ENCODE results near the gene DNAJC30. TPM values are rescaled to one million over a fixed set of nuclear protein-coding genes. Genes with fewer than 3 reads are reported as not detected.

Gene DNAJC30
- total RNA-seq, 2 donors from 2014 or later, result 8.0 to 9.2 TPM

DNA sequence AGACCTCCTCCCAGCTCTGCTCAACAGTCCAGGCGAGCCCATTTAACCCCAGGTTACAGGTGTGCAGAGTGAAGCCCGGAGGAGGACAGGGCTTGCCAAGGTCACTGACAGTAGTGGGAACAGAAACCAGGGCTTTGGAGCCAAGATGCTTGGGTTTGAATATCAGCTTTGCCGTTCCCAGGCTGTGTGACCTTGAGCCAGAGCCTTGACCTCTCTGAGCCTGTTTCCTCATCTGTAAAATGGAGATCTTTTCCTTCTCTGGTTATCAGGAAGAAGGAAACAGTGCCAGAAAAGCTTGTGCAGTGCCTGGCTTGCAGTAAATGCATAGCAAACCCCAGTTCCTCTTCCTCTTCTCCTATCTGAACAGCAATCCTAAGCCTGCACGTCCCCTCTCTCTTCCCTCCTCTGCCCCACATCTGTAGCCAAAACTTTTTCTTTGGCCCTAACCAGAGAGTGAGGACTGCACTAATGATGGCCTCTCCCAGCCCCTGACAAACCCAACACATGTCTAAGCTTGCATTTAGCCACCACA, 37.5 kb downstream of the DNAJC30 start:
- DNase-seq (ENCODE audit: low spot score) (no peak), ATAC-seq (no peak)
- no peak overlapping the region for H3K4me3 Mint-ChIP-seq
- no peaks in the 10 kb centered on the region for H3K9me3 Mint-ChIP-seq
- H3K4me1 Mint-ChIP-seq (ENCODE audit: low read depth in 2 of 2), result peaks cover 15% of the 10 kb centered on the region in 2 donors
- no peak overlapping the region for H3K27ac Mint-ChIP-seq
- peaks cover 35 to 47% of the 10 kb centered on the region in 2 donors for H3K27me3 Mint-ChIP-seq
- H3K36me3 Mint-ChIP-seq, result no peaks in the 10 kb centered on the region

GRCh38 chr7:73644688-73645286, 38.5 kb downstream of the DNAJC30 start:
- Mint-ChIP-seq H3K4me1 (ENCODE audit: low read depth in 2 of 2) (peaks cover 15% of the 10 kb centered on the region in 2 donors), H3K36me3 (no peaks in the 10 kb centered on the region), H3K9me3 (no peaks in the 10 kb centered on the region), H3K4me3 (no peak overlapping the region), H3K27me3 (peaks cover 32 to 42% of the 10 kb centered on the region in 2 donors), H3K27ac (no peak overlapping the region)
- DNase-seq (ENCODE audit: low spot score) (no peak), ATAC-seq (no peak)

DNA sequence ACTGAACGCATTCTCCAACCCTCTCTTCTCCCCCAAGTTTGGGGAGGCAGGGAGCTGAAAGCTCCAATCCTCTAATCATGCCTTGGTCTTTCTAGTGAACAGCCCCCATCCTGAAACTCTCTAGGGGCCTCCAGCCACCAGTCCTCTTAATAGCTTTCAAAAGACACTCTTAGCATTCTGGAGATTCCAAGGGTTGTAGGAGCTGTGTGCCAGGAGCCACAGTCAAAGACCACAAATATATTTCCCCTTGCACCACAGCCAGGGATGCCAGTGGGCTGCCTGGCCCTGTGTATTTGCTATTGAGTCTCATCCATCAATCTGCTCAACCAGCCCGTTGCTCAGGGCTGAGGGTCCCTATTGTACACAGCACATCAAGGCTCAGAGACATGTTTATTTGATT, 40.4 kb downstream of the DNAJC30 start:
- H3K36me3 Mint-ChIP-seq, result no peaks in the 10 kb centered on the region
- DNase-seq (ENCODE audit: low spot score) (no peak), ATAC-seq (no peak)
- H3K4me1 Mint-ChIP-seq (ENCODE audit: low read depth in 2 of 2), result no peaks in the 10 kb centered on the region
- peaks cover 18 to 22% of the 10 kb centered on the region in 2 donors for H3K27me3 Mint-ChIP-seq
- no peak overlapping the region for H3K4me3 Mint-ChIP-seq
- no peak overlapping the region for H3K27ac Mint-ChIP-seq
- H3K9me3 Mint-ChIP-seq, result no peaks in the 10 kb centered on the region

DNA sequence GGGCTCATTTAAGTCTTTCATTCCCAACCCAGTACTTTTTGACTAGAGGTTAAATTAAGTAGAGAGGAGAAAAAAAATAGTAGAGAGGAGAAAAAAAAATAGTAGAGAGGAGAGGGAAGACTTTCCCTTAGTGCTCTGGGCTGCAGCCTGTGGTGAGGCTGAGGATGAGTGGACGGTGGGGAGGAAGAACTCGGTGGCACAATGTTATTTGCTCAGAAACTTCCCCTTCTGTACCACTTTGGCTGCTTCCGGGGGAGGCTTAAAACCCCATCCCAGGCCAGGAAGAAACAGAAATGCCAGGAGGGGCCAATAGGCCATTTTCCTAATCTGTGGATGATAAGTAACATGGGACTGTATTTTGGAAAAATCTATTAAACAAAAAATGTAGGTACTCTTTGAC, 44.3 kb downstream of the DNAJC30 start:
- Mint-ChIP-seq H3K9me3 (no peaks in the 10 kb centered on the region), H3K27ac (no peak overlapping the region), H3K27me3 (peaks cover 12 to 22% of the 10 kb centered on the region in 2 donors), H3K4me1 (ENCODE audit: low read depth in 2 of 2) (no peaks in the 10 kb centered on the region), H3K36me3 (no peaks in the 10 kb centered on the region), H3K4me3 (no peak overlapping the region)
- peak; percentile 32 for DNase-seq (ENCODE audit: low spot score)
- no peak for ATAC-seq

DNA sequence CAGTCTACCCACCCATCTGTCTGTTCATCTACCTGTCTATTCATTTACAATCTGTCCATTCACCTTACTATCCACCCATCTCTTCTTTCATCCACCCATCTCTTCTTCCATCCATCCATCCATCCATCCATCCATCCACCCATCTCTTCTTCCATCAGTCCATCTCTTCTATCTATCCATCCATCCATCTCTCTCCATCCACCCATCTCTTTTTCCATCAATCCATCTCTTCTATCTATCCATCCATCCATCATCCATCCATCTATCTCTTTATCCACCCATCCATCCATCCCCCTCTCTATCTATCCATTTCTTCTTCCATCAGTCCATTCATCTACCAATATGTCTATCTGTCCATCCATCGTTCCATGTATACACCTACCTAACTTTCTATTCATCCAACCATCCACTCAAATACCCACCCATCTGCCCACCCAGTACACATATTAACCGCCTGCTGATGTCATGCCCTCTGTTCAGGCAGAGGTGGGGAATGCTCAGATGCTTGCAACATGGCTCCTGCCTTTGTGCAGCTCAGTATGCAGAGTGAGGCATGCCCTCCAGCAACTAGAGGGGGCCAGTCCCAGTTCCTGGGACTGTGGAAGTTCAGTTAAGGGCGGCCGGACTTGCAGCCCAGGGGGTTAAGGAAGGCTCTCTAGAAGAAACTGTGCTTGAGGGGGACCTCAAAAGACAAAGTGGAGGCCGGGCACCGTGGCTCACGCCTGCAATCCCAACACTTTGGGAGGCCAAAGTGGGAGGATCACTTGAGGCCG, 47.6 kb downstream of the DNAJC30 start:
- no peak overlapping the region for H3K27ac Mint-ChIP-seq

DNA sequence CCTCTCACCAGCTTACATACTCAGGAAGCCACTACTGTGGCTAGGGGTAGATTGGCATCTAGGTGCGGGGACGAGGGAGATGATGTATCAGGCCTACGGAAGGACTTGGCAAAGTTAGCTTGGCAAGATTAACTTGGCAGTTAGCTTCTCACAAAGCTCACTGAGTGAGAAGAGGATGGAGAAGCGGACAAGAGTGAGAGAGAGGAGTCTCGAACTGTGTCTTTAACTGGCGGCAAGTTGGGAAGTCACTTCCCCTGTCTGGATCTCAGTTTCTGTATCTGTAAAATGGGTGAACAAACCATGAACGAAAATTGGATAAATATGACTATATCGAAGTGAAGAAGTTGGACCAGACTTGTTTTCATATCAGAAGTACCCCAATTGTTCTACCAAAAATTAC, 49.4 kb downstream of the DNAJC30 start:
- Mint-ChIP-seq H3K27me3 (peaks cover 21 to 40% of the 10 kb centered on the region in 2 donors), H3K4me3 (no peak overlapping the region), H3K36me3 (no peaks in the 10 kb centered on the region), H3K4me1 (ENCODE audit: low read depth in 2 of 2) (no peaks in the 10 kb centered on the region), H3K27ac (no peak overlapping the region), H3K9me3 (no peaks in the 10 kb centered on the region)
- DNase-seq (ENCODE audit: low spot score) (peak; percentile 38), ATAC-seq (no peak)

More for the DNA sequence above, 47.6 kb downstream of the DNAJC30 start:
- Mint-ChIP-seq H3K36me3 (no peaks in the 10 kb centered on the region), H3K4me1 (ENCODE audit: low read depth in 2 of 2) (no peaks in the 10 kb centered on the region), H3K27me3 (peaks cover 20 to 36% of the 10 kb centered on the region in 2 donors), H3K9me3 (no peaks in the 10 kb centered on the region), H3K4me3 (no peak overlapping the region)
- ATAC-seq (no peak), DNase-seq (ENCODE audit: low spot score) (peak; percentile 10)

DNA sequence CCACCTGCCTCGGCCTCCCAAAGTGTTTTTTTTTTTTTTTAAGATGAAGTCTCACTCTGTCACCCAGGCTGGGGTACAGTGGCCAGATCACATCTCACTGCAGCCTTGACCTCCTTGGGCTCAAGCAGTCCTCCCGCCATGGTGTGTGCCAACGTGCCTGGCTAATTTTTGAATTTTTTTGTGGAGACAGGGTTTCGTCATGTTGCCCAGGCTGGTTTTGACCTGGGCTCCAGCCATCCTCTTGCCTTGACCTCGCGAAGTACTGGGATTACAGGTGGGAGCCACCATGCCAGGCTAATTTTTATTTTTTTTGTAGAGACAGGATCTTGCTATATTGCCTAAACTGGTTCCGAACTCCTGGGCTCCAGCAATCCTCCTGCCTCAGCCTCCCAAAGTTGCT, 49.9 kb downstream of the DNAJC30 start:
- Mint-ChIP-seq H3K27me3 (peaks cover 25 to 46% of the 10 kb centered on the region in 2 donors), H3K27ac (no peak overlapping the region), H3K36me3 (no peaks in the 10 kb centered on the region), H3K4me3 (no peak overlapping the region), H3K9me3 (no peaks in the 10 kb centered on the region), H3K4me1 (ENCODE audit: low read depth in 2 of 2) (no peaks in the 10 kb centered on the region)
- DNase-seq (ENCODE audit: low spot score) (no peak), ATAC-seq (no peak)

GRCh38 chr7:73631558-73631957, 51.7 kb downstream of the DNAJC30 start:
- H3K9me3 Mint-ChIP-seq, result no peaks in the 10 kb centered on the region
- H3K27ac Mint-ChIP-seq, result no peak overlapping the region
- H3K36me3 Mint-ChIP-seq, result no peaks in the 10 kb centered on the region
- DNase-seq (ENCODE audit: low spot score) (no peak), ATAC-seq (no peak)
- peaks cover 32 to 57% of the 10 kb centered on the region in 2 donors for H3K27me3 Mint-ChIP-seq
- H3K4me1 Mint-ChIP-seq (ENCODE audit: low read depth in 2 of 2), result no peaks in the 10 kb centered on the region
- no peak overlapping the region for H3K4me3 Mint-ChIP-seq

Other genes with a start within 250 kb of the DNAJC30 start
- gene FZD9, start 249.7 kb downstream of the DNAJC30 start, total RNA-seq, result under 1 TPM; 0.42 to 0.43 TPM
- gene BAZ1B, start 161.2 kb downstream of the DNAJC30 start, total RNA-seq, result 100 to 1,000 TPM in 1 of 2 donors, 10 to 100 TPM in 1; 79.0 to 132 TPM
- 10 to 100 TPM; 78.7 to 83.7 TPM for gene BCL7B, start 125.8 kb downstream of the DNAJC30 start, total RNA-seq
- gene TBL2, start 104.9 kb downstream of the DNAJC30 start, total RNA-seq, result 10 to 100 TPM; 30.7 to 36.6 TPM
- under 1 TPM in 1 of 2 donors, not detected in 1; 0.43 TPM for gene MLXIPL, start 58.9 kb downstream of the DNAJC30 start, total RNA-seq
- gene VPS37D, start 15.6 kb downstream of the DNAJC30 start, total RNA-seq, result under 1 TPM; 0.25 to 0.36 TPM
- 10 to 100 TPM; 76.4 to 99.9 TPM for gene BUD23, start 144 bp upstream of the DNAJC30 start, total RNA-seq
- 10 to 100 TPM; 17.8 to 23.2 TPM for gene STX1A, start 36.2 kb upstream of the DNAJC30 start, total RNA-seq
- 10 to 100 TPM; 16.9 to 24.2 TPM for gene ABHD11, start 55.3 kb upstream of the DNAJC30 start, total RNA-seq
- not detected for gene CLDN3, start 86.8 kb upstream of the DNAJC30 start, total RNA-seq
- gene CLDN4, start 147.5 kb upstream of the DNAJC30 start, total RNA-seq, result not detected
- gene METTL27, start 159.1 kb upstream of the DNAJC30 start, total RNA-seq, result not detected
- not detected for gene TMEM270, start 177.7 kb upstream of the DNAJC30 start, total RNA-seq